Measurements from ENCODE around the gene ATP23. TPM values are rescaled to one million over a fixed set of nuclear protein-coding genes. Genes with fewer than 3 reads are reported as not detected.

Gene ATP23
- polyA plus RNA-seq, 1 of the 3 experiments (the other 2 are of a cell fraction) = 6.4 TPM

DNA sequence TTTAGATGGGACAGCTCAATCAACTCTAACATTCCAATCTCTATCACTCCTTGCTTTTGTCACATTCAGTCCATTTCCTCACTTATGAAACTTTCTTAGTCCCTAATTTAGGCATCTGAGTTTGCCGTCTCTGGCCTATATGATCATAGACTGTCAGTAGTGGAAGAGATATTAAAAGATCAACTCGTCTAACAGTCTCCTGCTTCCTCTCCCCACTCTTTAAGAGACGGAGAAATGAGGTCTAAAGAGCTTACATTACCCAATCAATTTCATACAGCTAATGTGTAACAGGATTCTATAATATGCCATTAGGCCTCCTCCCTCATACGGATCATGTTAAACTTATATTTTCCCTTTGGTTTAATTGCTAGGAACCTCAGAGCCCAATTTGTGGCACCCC lies 6.5 kb upstream of the ATP23 start:
- Histone ChIP-seq H3F3A (replicated peaks; ENCODE audit: insufficient read depth) (no peaks in the 10 kb centered on the region), H2AFZ (ENCODE audit: low read depth) (no peak overlapping the region), H3K4me1 (ENCODE audit: control insufficient read depth in 1 of 2, insufficient read depth in 2 of 2, low read depth in 1 of 2, low read length in 1 of 2) (peaks cover 4 to 5% of the 10 kb centered on the region in 2 experiments; a peak in 3 of 4 replicates), H4K20me1 (ENCODE audit: insufficient read depth) (no peaks in the 10 kb centered on the region), H3K27ac (ENCODE audit: low read depth in 2 of 2, low read length in 1 of 2) (no peak overlapping the region), H3K4me2 (peak overlapping the region; percentile 63), H3K4me3 (ENCODE audit: low read depth in 2 of 2, low read length in 1 of 2) (peak overlapping the region; percentile 65 to 78; a peak in 2 of 4 replicates), H3K9me3 (no peaks in the 10 kb centered on the region), H3K9me2 (no peaks in the 10 kb centered on the region), H3K27me3 (ENCODE audit: insufficient read depth) (no peaks in the 10 kb centered on the region), H3K79me2 (ENCODE audit: insufficient read depth) (0 out of 2 replicates have a peak, but pooled peaks cover 10% of the 10 kb centered on the region), H3K36me3 (replicated peaks in 1 of 2; ENCODE audit: control insufficient read depth in 1 of 2, insufficient read depth in 2 of 2, low read length in 1 of 2) (peaks cover 0 to 25% of the 10 kb centered on the region in 2 experiments), H3K9ac (no peak overlapping the region)
- CTCF ChIA-PET = interaction anchor here (1.1 kb wide), 1 partner anchor 39 kb away, joined by 3 read pairs; no protein-coding TSS in a partner anchor
- whole genome bisulfite sequencing (ENCODE audit: low lambda C conversion rate) = 82% methylated on average over 4 of the region's 4 CpGs
- POLR2A ChIA-PET = no interaction called here
- TF ChIP-seq EP300 (IDR thresholded peaks at IDR 0.05; ENCODE audit: borderline replicate concordance in 1 of 2, low read depth in 1 of 2, low read length in 1 of 2) = no peak
- no peak for TF ChIP-seq NFIC (IDR thresholded peaks at IDR 0.05; ENCODE audit: borderline replicate concordance)
- TF ChIP-seq CHD2 (IDR thresholded peaks at IDR 0.05; ENCODE audit: low read length, partially characterized antibody) = no peak
- TF ChIP-seq, protein P1, sequence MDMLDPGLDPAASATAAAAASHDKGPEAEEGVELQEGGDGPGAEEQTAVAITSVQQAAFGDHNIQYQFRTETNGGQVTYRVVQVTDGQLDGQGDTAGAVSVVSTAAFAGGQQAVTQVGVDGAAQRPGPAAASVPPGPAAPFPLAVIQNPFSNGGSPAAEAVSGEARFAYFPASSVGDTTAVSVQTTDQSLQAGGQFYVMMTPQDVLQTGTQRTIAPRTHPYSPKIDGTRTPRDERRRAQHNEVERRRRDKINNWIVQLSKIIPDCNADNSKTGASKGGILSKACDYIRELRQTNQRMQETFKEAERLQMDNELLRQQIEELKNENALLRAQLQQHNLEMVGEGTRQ (IDR thresholded peaks at IDR 0.05; ENCODE audit: borderline replicate concordance, low read depth, low read length) = no peak
- TF ChIP-seq NRF1 (IDR thresholded peaks at IDR 0.05; ENCODE audit: low read depth, low read length) = no peak
- TF ChIP-seq TEAD4 (IDR thresholded peaks at IDR 0.05; ENCODE audit: borderline replicate concordance, insufficient read depth) = no peak
- TF ChIP-seq SMC3 (IDR thresholded peaks at IDR 0.05; ENCODE audit: low read depth, low read length) = no peak
- TF ChIP-seq FOSL2 (IDR thresholded peaks at IDR 0.05; ENCODE audit: borderline replicate concordance, low read depth) = no peak
- DNase-seq = no peak

DNA sequence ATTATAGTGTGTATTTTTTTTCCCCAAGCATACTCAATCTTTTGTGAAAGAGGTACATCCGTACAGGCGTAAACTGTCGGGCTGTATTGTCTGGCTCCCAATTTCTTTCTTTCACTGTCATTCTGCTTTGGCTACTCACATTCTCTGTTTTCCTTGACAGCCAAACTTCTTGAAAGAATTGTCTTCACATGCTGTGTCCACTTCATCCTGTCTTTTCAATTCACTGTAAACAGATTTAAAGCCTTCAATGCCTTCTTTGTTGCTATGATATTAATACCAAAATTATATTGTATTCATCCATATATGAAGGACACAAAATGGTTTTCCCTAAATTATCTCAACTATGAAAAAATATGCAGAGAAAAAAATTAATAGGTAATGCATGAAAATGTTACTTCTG lies 6.0 kb upstream of the ATP23 start:
- peak overlapping the region in 1 of 2 experiments; percentile 63; a peak in 3 of 4 replicates for H3K27ac ChIP-seq (ENCODE audit: low read depth in 2 of 2, low read length in 1 of 2)
- peaks cover 0 to 25% of the 10 kb centered on the region in 2 experiments for H3K36me3 ChIP-seq (replicated peaks in 1 of 2; ENCODE audit: control insufficient read depth in 1 of 2, insufficient read depth in 2 of 2, low read length in 1 of 2)
- H3K9me2 ChIP-seq = no peaks in the 10 kb centered on the region
- peaks cover 4 to 5% of the 10 kb centered on the region in 2 experiments; a peak in 3 of 4 replicates for H3K4me1 ChIP-seq (ENCODE audit: control insufficient read depth in 1 of 2, insufficient read depth in 2 of 2, low read depth in 1 of 2, low read length in 1 of 2)
- H3K4me2 ChIP-seq = peak overlapping the region; percentile 63
- ChIA-PET CTCF (interaction anchor here (0.7 kb wide), 1 partner anchor 124 kb away, joined by 3 read pairs; no protein-coding TSS in a partner anchor), POLR2A (no interaction called here)
- H4K20me1 ChIP-seq (ENCODE audit: insufficient read depth) = no peaks in the 10 kb centered on the region
- H3K79me2 ChIP-seq (ENCODE audit: insufficient read depth) = 0 out of 2 replicates have a peak, but pooled peaks cover 10% of the 10 kb centered on the region
- DNase-seq = no peak
- H2AFZ ChIP-seq (ENCODE audit: low read depth) = peak overlapping the region; percentile 100
- H3K9me3 ChIP-seq = no peaks in the 10 kb centered on the region
- H3K4me3 ChIP-seq (ENCODE audit: low read depth in 2 of 2, low read length in 1 of 2) = peak overlapping the region; percentile 65 to 78
- no peaks in the 10 kb centered on the region for H3F3A ChIP-seq (replicated peaks; ENCODE audit: insufficient read depth)
- no peaks in the 10 kb centered on the region for H3K27me3 ChIP-seq (ENCODE audit: insufficient read depth)
- WGBS (ENCODE audit: low lambda C conversion rate) = 92% methylated on average over 3 of the region's 3 CpGs
- peak overlapping the region; percentile 70 for H3K9ac ChIP-seq
- TF ChIP-seq, protein P1 (IDR thresholded peaks at IDR 0.05; ENCODE audit: borderline replicate concordance, low read depth, low read length) = no peak
- TF ChIP-seq YY1 (IDR thresholded peaks at IDR 0.05; ENCODE audit: low read depth) (no peak), TEAD4 (IDR thresholded peaks at IDR 0.05; ENCODE audit: borderline replicate concordance, insufficient read depth) (no peak), RFX5 (IDR thresholded peaks at IDR 0.05; ENCODE audit: low read length) (no peak), FOXM1 (IDR thresholded peaks at IDR 0.05; ENCODE audit: low read depth) (no peak), CHD2 (IDR thresholded peaks at IDR 0.05; ENCODE audit: low read length, partially characterized antibody) (no peak), EZH2phosphoT487 (IDR thresholded peaks at IDR 0.05; ENCODE audit: borderline replicate concordance, low read depth) (no peak), FOXJ3 (CRISPR knock-in tag; IDR thresholded peaks at IDR 0.05) (no peak), EP300 (IDR thresholded peaks at IDR 0.05; ENCODE audit: borderline replicate concordance in 1 of 2, low read depth in 1 of 2, low read length in 1 of 2) (no peak), ELF1 (IDR thresholded peaks at IDR 0.05) (no peak), GABPA (IDR thresholded peaks at IDR 0.05; ENCODE audit: low read depth) (no peak), MEF2A (IDR thresholded peaks at IDR 0.05; ENCODE audit: borderline replicate concordance, low read depth) (no peak), NRF1 (IDR thresholded peaks at IDR 0.05; ENCODE audit: low read depth, low read length) (no peak), SIN3A (IDR thresholded peaks at IDR 0.05; ENCODE audit: borderline replicate concordance, low read depth, low read length) (no peak)
- TF ChIP-seq, protein P2, sequence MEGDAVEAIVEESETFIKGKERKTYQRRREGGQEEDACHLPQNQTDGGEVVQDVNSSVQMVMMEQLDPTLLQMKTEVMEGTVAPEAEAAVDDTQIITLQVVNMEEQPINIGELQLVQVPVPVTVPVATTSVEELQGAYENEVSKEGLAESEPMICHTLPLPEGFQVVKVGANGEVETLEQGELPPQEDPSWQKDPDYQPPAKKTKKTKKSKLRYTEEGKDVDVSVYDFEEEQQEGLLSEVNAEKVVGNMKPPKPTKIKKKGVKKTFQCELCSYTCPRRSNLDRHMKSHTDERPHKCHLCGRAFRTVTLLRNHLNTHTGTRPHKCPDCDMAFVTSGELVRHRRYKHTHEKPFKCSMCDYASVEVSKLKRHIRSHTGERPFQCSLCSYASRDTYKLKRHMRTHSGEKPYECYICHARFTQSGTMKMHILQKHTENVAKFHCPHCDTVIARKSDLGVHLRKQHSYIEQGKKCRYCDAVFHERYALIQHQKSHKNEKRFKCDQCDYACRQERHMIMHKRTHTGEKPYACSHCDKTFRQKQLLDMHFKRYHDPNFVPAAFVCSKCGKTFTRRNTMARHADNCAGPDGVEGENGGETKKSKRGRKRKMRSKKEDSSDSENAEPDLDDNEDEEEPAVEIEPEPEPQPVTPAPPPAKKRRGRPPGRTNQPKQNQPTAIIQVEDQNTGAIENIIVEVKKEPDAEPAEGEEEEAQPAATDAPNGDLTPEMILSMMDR (IDR thresholded peaks at IDR 0.05) = no peak
